Calu3 (cell line): ENCODE data around the gene BRD7. TPM values are rescaled to one million over a fixed set of nuclear protein-coding genes. Genes with fewer than 3 reads are reported as not detected.

Experiments
- BruUV-seq: library from RNA; stranded (reverse); fragments of 400-500 nt; replicated peaks from 2 replicates; lab custom pipeline; 2021; lab: Mats Ljungman, UMichigan
- CTCF ChIA-PET: fragments of 300-600 bp; sonication (Branson Sonifier 250); formaldehyde crosslinking; loops from one replicate; lab custom pipeline; 2022; ENCODE audit warnings: antibody characterized with exemption; lab: Charles Lee
- DNase-seq: peaks from one replicate; pipeline ENCODE4 v3.0.0; 2022
- H3K27ac Mint-ChIP-seq: one replicate; pipeline ENCODE4 v1.8.0; 2022; ENCODE audit warnings: mixed read lengths; ENCODE audit not compliant: unreplicated experiment
- H3K27me3 Mint-ChIP-seq: one replicate; pipeline ENCODE4 v1.8.0; 2022; ENCODE audit warnings: mixed read lengths; ENCODE audit not compliant: unreplicated experiment
- H3K36me3 Mint-ChIP-seq: one replicate; pipeline ENCODE4 v1.8.0; 2022; ENCODE audit warnings: mild to moderate bottlenecking, moderate library complexity, mixed read lengths; ENCODE audit not compliant: insufficient read depth, unreplicated experiment
- H3K4me1 Mint-ChIP-seq: one replicate; pipeline ENCODE4 v1.8.0; 2022; ENCODE audit warnings: mild to moderate bottlenecking, low read depth, mixed read lengths; ENCODE audit not compliant: unreplicated experiment
- H3K4me3 Mint-ChIP-seq: one replicate; pipeline ENCODE4 v1.8.0; 2022; ENCODE audit warnings: mild to moderate bottlenecking, low read depth, moderate library complexity, mixed read lengths; ENCODE audit not compliant: unreplicated experiment
- H3K9me3 Mint-ChIP-seq: one replicate; pipeline ENCODE4 v1.8.0; 2022; ENCODE audit warnings: low read depth, mixed read lengths; ENCODE audit not compliant: unreplicated experiment
- CTCF ChIP-seq: fragments of 200-600 bp; IDR thresholded peaks from one replicate; pipeline ENCODE4 v1.8.0; 2022; ENCODE audit warnings: antibody characterized with exemption; ENCODE audit not compliant: unreplicated experiment
- intact Hi-C: fragments of 100-400 bp; cut with micrococcal nuclease; formaldehyde crosslinking; loops from one replicate; pipeline ENCODE4 v1.10.0; 2022; ENCODE audit not compliant: unreplicated experiment
- microRNA-seq: library from miRNA; unstranded; fragments of <30 nt; microRNA quantifications from one replicate; pipeline ENCODE4 v1.2.0, GENCODE V29; 2022
- total RNA-seq: library from RNA; stranded (reverse); gene quantifications from 2 replicates; pipeline ENCODE4 v1.2.3, GENCODE V29; 2022

BRD7 gene
- total RNA-seq, 1 experiment from 2014 or later: 98.7 TPM

DNA sequence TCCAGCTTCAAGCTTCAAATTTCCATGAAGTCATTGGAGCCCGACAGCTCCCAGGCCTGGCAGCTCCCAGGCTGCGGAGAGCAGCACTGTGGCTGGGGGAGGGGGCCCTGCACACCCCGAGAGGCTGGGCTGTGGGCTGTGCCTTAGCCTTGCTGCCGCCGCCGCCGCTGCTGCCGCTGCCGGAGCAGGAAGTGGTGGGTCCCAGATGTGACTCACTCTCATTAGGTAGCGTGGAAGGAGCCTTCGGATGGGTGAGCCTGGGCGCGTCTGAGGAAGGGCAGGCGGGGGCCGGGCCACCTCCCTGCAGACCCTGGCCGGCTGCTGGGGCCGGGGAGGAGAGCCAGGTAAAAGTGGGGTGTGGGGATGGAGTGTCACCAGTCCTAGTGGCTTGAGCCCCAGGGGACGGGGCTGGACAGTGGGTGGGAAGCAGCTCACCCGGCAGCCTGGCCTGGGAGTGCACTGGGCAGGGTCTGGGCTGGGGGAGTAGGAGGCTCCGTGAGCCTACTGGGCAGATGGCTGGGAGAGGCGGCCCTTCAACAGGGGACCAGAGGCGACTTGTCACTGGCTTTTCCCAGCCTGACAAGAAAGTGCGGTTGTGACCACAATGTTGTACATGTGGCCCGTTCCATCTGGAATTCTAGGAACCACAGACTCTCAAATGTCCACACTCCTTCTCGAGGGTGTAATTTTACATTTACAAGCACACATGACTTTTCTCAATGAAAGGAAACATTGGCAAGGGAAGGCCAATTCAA is 102.3 kb downstream of the BRD7 start, which contains the start of gene ADCY7:
TSS of gene ADCY7 (plus strand) at position 215 of the 755 bp plus-strand sequence. CDS start 21,629 bp downstream, outside the sequence.
- no peaks in the 10 kb centered on the region for H3K9me3 Mint-ChIP-seq
- peaks cover 9% of the 10 kb centered on the region for H3K36me3 Mint-ChIP-seq
- DNase-seq: peak; percentile 86
- no peaks in the 10 kb centered on the region for H3K27me3 Mint-ChIP-seq
- peak within 1 kb of the TSS; percentile 68 for H3K4me3 Mint-ChIP-seq
- no peak for TF ChIP-seq CTCF
- H3K27ac Mint-ChIP-seq: peak within 1 kb of the TSS; percentile 32
- intact Hi-C loops: no loop called here
- no TSS peak for BruUV-seq
- peaks cover 42% of the 10 kb centered on the region for H3K4me1 Mint-ChIP-seq
- CTCF ChIA-PET: interaction anchor here (0.9 kb wide), 1 partner anchor 241 kb away, joined by 3 read pairs; the partner anchor contains the start of gene CNEP1R1

Small RNA genes within 50 kb of the gene (microRNA-seq; reads per million reads assigned to microRNA genes)
- gene MIR6771: not detected

Other genes starting within 250 kb of the BRD7 start
- 21.7 and 24.4 TPM in 2 replicates for gene TENT4B, start 215.7 kb downstream of the BRD7 start, total RNA-seq
- gene ADCY7, start 102.4 kb downstream of the BRD7 start, total RNA-seq: 67.7 and 71.4 TPM in 2 replicates
- 0.20 and 0.31 TPM in 2 replicates for gene NKD1, start 179.4 kb upstream of the BRD7 start, total RNA-seq